ENCODE measurements around the gene TIMM50.
"Not testable (repeated sequence)": the region's sequence is repeated elsewhere in the genome, so short reads cannot be mapped to it uniquely, and the experiment has no call there.

TIMM50 gene

GRCh38 chr19:39469567-39469966 lies 11.1 kb upstream of the TIMM50 start:
- no peak for DNase-seq (ENCODE audit: low read depth in 2 of 2)

GRCh38 chr19:39470724-39471339 lies 9.8 kb upstream of the TIMM50 start:
- no peak for DNase-seq (ENCODE audit: low read depth in 2 of 2)

- no peak for DNase-seq (ENCODE audit: low read depth in 2 of 2)
Observed at GRCh38 chr19:39471756-39472536, 8.7 kb upstream of the TIMM50 start.

- no peak for DNase-seq (ENCODE audit: low read depth in 2 of 2)
Observed at GRCh38 chr19:39472746-39473442, 7.7 kb upstream of the TIMM50 start.

GRCh38 chr19:39473443-39473960 lies 7.1 kb upstream of the TIMM50 start:
- no peak for DNase-seq (ENCODE audit: low read depth in 2 of 2)

GRCh38 chr19:39474139-39474620 lies 6.5 kb upstream of the TIMM50 start:
- no peak for DNase-seq (ENCODE audit: low read depth in 2 of 2)

GRCh38 chr19:39475748-39476147 lies 4.9 kb upstream of the TIMM50 start:
- DNase-seq (ENCODE audit: low read depth in 2 of 2): no peak

GRCh38 chr19:39479319-39479801 lies 1.3 kb upstream of the TIMM50 start:
- DNase-seq (ENCODE audit: low read depth in 2 of 2): not testable (repeated sequence)

GRCh38 chr19:39479916-39480315 lies 722 bp upstream of the TIMM50 start:
- no peak for DNase-seq (ENCODE audit: low read depth in 2 of 2)

GRCh38 chr19:39481229-39481545 lies 549 bp downstream of the TIMM50 start:
- no peak for DNase-seq (ENCODE audit: low read depth in 2 of 2)

GRCh38 chr19:39481676-39482075 lies 1.0 kb downstream of the TIMM50 start:
- DNase-seq (ENCODE audit: low read depth in 2 of 2): no peak

- DNase-seq (ENCODE audit: low read depth in 2 of 2): no peak
Observed at GRCh38 chr19:39483141-39483540, 2.5 kb downstream of the TIMM50 start.

GRCh38 chr19:39489756-39490155 lies 9.1 kb downstream of the TIMM50 start:
- DNase-seq (ENCODE audit: low read depth in 2 of 2): no peak

GRCh38 chr19:39492225-39492624 lies 11.6 kb downstream of the TIMM50 start:
- DNase-seq (ENCODE audit: low read depth in 2 of 2): no peak

GRCh38 chr19:39492788-39493187 lies 12.2 kb downstream of the TIMM50 start:
- no peak for DNase-seq (ENCODE audit: low read depth in 2 of 2)

GRCh38 chr19:39494661-39495060 lies 14.0 kb downstream of the TIMM50 start:
- no peak for DNase-seq (ENCODE audit: low read depth in 2 of 2)

- DNase-seq (ENCODE audit: low read depth in 2 of 2): no peak
Observed at GRCh38 chr19:39496063-39496462, 15.4 kb downstream of the TIMM50 start.

- DNase-seq (ENCODE audit: low read depth in 2 of 2): no peak
Observed at GRCh38 chr19:39497701-39497995, 17.0 kb downstream of the TIMM50 start.

- DNase-seq (ENCODE audit: low read depth in 2 of 2): no peak
Observed at GRCh38 chr19:39497996-39498797, 17.6 kb downstream of the TIMM50 start.

GRCh38 chr19:39498798-39499642 lies 18.4 kb downstream of the TIMM50 start, which contains the start of gene DLL3:
DLL3 (plus strand) TSS chr19:39498947; CDS start chr19:39498975, 28 bp downstream.
- DNase-seq (ENCODE audit: low read depth in 2 of 2): no peak

GRCh38 chr19:39499932-39500331 lies 19.3 kb downstream of the TIMM50 start:
- DNase-seq (ENCODE audit: low read depth in 2 of 2): no peak
